ENCODE results near the gene FCHSD1.

DNA sequence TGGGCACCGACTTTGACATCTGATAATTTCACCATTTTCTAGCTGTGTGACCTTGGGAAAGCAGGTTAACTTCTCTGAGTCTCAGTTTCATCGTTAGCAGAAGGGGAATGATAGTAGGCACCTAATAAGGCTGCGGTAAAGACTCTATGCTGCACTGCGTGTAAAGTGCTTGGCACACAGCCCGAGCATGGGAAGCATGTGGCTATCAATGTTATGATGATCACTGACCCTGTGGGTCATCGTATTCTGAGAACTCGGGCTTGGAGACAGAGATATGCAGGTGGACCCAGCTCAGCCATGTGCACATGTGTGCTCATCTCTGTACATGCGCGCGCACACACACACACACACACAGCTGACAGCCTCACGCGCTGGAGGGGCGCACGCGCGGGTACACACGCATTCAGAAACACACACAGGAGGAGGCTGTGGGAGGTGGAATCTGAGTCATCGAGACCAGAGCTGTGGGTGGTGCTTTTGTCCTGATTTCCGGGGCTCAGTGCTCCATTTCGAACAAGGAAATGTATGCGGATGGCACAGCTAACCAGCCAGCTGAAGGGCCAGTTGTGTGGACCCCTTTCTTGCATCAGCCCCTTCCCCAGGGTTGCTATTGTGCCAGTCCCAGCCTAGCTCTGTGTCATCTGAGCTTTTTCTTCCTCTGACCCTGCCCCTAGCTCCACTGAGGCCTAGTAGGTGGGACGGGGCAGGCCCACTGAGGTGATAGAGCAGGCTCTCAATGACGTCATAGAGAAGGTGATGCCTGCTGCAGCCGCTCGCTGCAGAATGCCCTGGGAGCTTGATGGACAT, 41.9 kb upstream of the FCHSD1 start:
- TF ChIP-seq ZNF274 (IDR thresholded peaks at IDR 0.05; ENCODE audit: low read depth, low read length) = no peak
- TF ChIP-seq SUZ12 (IDR thresholded peaks at IDR 0.05; ENCODE audit: extremely low read depth, insufficient read depth, insufficient read length) = no peak
